RCC 7860 (cell line): ENCODE measurements around the gene NETO2.
A peak's percentile ranks its signal among the peaks of the same experiment; 100 is the strongest.
"Not testable (repeated sequence)": the region's sequence is repeated elsewhere in the genome, so short reads cannot be mapped to it uniquely, and the experiment has no call there.

ENCODE experiments used
- DNase-seq: peaks from one replicate; pipeline ENCODE4 v3.0.0-alpha.2; 2015; ENCODE audit warnings: low spot score
- FAIRE-seq: peaks from 2 replicates; lab custom pipeline; 2012; peaks lifted over from hg19 to GRCh38; lab: Jason Lieb, UNC

NETO2 gene

GRCh38 chr16:47136099-47136842 lies 7.5 kb downstream of the NETO2 start:
- no peak for DNase-seq
- FAIRE-seq: peak; percentile 68

- FAIRE-seq: no peak
- no peak for DNase-seq
These were observed 9.2 kb downstream of the NETO2 start for GRCh38 chr16:47134550-47134949.

- FAIRE-seq (no peak), DNase-seq (no peak)
These were observed 11.4 kb downstream of the NETO2 start for GRCh38 chr16:47132308-47132707.

- DNase-seq (no peak), FAIRE-seq (no peak)
These were observed 13.8 kb downstream of the NETO2 start for GRCh38 chr16:47129755-47130435.

GRCh38 chr16:47127541-47127940 lies 16.2 kb downstream of the NETO2 start:
- no peak for DNase-seq
- FAIRE-seq: no peak

- FAIRE-seq: no peak
- no peak for DNase-seq
These were observed 18.0 kb downstream of the NETO2 start for GRCh38 chr16:47125757-47126156.

GRCh38 chr16:47113130-47113529 lies 30.6 kb downstream of the NETO2 start:
- no peak for FAIRE-seq
- no peak for DNase-seq

- DNase-seq (no peak), FAIRE-seq (no peak)
These were observed 32.8 kb downstream of the NETO2 start for GRCh38 chr16:47110939-47111338.

GRCh38 chr16:47109361-47109760 lies 34.4 kb downstream of the NETO2 start:
- no peak for DNase-seq
- no peak for FAIRE-seq

GRCh38 chr16:47102921-47103320 lies 40.8 kb downstream of the NETO2 start:
- not testable (repeated sequence) for FAIRE-seq, DNase-seq

- DNase-seq, FAIRE-seq: not testable (repeated sequence)
These were observed 46.6 kb downstream of the NETO2 start for GRCh38 chr16:47097154-47097553.

- FAIRE-seq (no peak), DNase-seq (no peak)
These were observed 47.4 kb downstream of the NETO2 start for GRCh38 chr16:47096297-47096696.

GRCh38 chr16:47084198-47084597 lies 59.5 kb downstream of the NETO2 start:
- DNase-seq (no peak), FAIRE-seq (no peak)

GRCh38 chr16:47082099-47082865 lies 61.5 kb downstream of the NETO2 start:
- no peak for FAIRE-seq
- no peak for DNase-seq

GRCh38 chr16:47081115-47081514 lies 62.6 kb downstream of the NETO2 start:
- FAIRE-seq (peak; percentile 10), DNase-seq (no peak)

- FAIRE-seq: no peak
- no peak for DNase-seq
These were observed 63.9 kb downstream of the NETO2 start for GRCh38 chr16:47079860-47080259.

- no peak for DNase-seq
- FAIRE-seq: no peak
These were observed 70.3 kb downstream of the NETO2 start for GRCh38 chr16:47073223-47074155.

- no peak for FAIRE-seq
These were observed 71.6 kb downstream of the NETO2 start for GRCh38 chr16:47072158-47072557.

GRCh38 chr16:47069841-47070584 lies 73.7 kb downstream of the NETO2 start:
- DNase-seq (no peak), FAIRE-seq (no peak)

More at GRCh38 chr16:47072158-47072557, 71.6 kb downstream of the NETO2 start:
- DNase-seq: no peak

GRCh38 chr16:47069313-47069712 lies 74.4 kb downstream of the NETO2 start:
- no peak for DNase-seq
- no peak for FAIRE-seq
